GM21526 (cell line): ENCODE results near the gene TAX1BP1.

Experiments used
- ATAC-seq: cut with Tn5 transposase; IDR thresholded peaks from one replicate; pipeline ENCODE4 v1.9.1; 2021; ENCODE audit warnings: moderate library complexity; ENCODE audit not compliant: unreplicated experiment, low FRiP score

Gene TAX1BP1

DNA sequence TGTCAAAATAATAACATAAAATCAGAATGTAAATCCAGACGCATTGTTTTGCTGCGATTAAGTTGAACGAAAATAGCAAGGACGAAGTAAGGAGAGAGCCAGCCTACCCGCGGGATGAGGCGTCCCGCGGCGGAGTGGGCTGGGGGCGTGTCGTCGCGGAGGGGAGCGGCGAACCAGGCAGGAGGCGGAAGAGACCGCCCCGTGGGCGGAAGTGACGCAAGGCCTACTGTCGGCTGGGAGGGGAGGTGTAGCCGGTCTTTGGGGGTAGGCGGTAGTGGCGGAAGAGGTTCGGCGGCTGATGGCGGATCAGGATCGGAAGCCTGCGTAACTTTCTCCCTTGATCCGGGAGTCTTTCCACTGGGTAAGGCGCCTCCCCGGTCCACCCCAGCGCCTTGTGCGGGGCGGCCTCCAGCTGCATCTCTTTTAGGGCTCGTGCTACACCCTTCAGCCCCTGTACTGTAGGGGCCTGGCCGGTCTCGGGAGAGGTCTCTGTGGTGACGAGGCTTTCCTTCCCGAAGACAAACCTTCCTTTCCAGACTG is at the start of gene TAX1BP1:
TSS of gene TAX1BP1 (plus strand) at position 254 of the 540 bp plus-strand sequence. CDS start 8,363 bp downstream, outside the sequence.
- peak; percentile 95 for ATAC-seq

DNA sequence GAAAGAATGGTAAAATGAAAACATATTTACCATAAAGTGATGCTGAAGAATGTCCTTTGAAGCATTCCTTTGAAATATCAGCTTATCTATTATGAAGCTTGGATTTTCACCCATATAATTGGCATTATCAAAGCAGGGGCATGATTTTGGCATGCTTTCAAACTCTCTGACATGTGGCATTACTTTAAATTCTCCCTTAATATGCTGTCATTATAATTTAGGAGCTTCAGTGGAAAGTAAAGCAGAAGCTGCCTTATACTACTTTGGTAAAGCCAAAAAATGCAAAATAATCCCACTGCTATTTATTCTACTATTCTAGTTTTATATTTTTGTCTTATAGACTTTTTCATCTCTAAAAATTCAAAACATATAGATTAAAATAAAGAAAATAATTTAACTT is 49.3 kb upstream of the TAX1BP1 start:
- ATAC-seq, result no peak

DNA sequence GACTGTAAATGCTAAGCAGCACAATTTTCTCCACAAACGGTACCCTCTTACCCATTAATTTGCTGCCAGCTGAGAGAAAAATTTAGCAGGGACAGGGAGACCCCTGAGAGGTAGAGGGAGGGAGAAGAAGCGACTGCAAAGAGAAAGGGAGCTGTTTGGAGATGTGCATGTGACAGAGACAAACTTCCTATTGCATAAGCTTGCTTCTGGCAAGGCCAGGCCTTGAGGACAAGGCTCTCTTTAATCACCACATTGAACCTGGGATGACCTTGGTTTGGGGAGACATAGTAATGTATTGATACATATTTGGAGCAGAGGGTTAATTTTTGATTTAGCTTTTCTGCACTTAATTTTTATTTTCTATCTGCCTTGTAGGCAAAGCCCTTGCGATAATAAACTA is 46.2 kb upstream of the TAX1BP1 start:
- no peak for ATAC-seq

DNA sequence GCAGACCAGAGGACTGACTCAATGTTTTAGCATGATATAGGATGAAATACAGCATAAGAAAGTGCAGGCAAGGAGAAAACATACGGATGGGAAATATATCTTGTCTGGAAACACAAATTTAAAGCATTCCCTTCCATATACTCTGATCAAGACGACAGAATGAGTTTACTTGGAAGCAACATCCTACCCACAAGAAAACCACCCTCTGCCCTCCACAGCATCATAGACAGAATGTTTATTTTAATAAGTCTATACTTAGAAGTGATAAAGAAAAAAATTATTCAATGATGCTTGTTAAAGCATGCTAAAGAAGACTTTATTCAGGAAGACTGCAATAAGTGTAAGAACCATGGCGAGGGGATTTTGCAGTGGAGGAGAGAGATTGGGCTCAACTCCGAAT is 44.9 kb upstream of the TAX1BP1 start:
- ATAC-seq, result no peak

DNA sequence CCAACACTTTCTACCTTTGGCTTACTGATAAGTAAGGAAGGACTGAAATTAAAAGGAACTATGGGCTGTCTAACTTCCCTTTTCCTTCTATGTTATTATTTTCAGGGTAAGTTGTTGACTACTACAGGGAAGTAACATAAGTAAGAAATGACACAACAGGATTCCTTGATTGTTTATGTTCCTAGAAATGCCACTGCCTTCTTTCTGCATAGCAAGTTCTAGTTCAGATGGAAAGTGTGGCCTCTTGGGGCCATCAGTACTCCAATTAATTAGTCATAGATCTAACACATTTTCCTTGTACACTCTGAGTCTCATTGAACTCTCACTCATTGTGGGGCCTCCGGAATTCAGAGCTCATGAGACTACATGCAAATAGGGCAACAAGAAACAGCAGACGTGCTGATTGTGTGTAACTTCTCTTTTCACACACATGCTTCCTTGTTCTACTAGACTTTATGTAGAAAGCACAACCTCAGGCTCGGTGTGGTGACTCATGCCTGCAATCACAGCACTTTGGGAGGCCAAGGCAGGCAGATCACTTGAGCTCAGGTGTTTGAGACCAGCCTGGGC is 42.0 kb upstream of the TAX1BP1 start:
- peak; percentile 89 for ATAC-seq

DNA sequence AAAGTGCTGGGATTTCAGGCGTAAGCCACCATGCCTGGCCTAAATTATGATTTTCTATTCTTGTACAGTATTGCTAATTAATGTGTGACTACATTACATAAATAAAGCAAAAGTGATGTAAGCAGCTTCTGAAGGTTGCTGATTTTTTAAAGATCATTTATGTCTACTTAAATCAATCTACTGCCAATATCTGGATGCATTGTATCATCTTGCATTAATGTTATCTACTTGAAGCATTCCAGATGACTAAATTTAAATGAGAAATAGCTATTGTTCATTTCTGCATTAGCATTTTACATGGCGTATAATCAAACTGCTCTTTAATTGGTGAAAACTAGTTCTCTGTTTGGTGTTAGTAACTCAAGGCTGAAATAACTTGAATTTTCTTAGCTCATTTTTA is 40.2 kb upstream of the TAX1BP1 start:
- ATAC-seq, result no peak

DNA sequence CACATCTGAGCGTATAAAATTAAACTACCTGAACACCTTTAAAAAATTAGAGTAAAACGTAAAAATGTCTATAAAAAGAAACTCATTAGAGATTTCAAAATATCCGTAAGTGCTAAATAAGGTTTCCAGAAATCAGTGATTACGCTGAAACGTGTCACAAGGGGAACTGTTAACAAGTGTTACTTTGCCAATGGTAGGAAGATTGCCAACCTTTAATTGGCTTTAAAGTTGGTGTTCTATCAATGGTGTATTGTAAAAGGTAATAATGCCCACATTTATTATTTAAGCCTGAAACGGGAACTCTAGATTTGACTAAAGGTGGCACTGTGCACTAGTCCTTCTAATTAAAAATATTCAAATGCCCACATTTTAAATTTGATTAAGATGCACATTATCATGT is 39.5 kb upstream of the TAX1BP1 start:
- ATAC-seq, result no peak

DNA sequence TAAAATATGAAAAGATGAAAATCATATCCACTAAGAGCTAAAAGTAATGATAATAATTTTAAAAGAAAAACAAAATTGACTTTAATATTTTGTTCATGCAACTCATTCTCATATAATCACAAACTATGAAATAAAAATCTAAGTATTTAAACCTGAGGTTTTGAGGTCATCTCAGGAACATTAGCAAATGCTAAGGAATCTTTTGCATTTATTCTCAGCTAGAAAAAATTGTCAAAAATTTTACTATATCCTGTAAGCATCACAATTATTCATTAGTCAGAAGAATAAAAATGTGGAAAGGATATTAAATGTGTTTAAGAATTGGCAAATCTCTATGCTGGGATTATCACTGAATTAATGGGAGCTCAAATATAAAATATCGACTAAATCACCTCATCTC is 36.8 kb upstream of the TAX1BP1 start:
- no peak for ATAC-seq

DNA sequence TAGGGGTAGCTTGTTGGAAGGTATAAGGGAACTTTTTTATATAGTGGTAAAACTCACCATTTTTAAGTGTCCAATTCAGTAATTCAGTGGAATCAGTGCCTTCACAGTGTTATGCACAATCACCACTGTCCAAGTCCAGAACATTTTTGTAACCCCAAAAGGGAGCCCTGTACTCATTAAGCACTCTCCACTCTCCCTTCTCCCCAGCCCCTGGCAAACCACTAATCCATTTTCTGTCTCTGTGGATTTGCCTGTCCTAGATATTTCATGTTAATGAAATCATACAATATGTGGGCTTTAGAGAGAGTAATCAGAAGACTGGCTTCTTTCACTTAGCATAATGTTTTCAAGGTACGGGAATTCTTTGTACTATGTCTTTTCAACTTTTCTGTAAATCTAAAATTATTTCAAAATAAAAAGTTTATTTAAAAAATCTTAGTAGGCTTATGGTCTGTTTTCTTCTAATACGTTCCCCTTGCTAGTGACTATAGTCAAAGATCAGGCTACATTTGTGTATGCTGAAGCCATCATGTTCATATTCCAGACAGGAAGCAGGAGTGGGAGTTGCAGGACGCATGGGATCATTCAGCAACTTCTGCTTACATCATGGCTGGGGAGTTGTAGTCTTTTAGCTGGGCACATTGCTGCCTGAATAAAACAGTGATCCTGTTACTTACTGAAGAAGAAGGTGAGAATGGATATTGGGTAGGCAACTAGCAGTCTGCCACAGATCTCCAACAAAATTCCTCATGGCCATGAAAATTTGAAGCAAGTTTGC is 35.4 kb upstream of the TAX1BP1 start:
- ATAC-seq, result no peak

DNA sequence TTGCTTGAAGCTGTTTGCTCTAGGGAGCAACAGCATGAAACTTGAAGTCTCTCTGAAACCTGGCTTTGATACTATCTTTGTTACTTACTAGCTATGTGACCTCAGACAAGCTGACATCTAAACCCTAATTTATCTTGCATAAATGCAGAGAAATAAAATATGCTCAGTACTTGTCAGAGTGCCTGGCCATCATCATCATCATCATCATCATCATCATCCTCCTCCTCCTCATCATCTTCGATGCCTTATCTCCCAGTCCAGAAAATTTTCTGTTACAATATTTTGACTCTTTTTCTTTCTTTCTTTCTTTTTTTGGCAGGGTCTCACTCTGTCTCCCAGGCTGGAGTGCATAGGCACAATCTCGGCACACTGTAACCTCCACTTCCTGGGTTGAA is 34.8 kb upstream of the TAX1BP1 start:
- ATAC-seq, result no peak

DNA sequence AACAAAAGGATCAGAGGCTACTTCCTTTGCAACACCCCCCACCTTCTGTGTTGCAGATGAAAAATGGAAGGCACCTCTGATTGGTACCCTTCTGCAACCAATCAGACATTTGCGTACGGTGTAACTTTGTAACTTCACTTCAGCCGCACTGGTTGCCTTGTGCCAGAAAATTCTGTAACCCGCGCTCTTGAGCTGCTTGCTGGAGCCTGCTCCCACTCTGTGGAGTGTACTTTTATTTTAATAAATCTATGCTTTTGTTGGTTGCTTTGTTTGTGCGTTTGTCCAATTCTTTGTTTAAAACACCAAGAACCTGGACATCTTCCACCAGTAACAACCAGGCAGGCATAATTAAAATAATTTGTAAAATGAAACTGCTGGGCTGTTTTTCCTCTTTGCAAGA is 31.5 kb upstream of the TAX1BP1 start:
- ATAC-seq, result no peak

DNA sequence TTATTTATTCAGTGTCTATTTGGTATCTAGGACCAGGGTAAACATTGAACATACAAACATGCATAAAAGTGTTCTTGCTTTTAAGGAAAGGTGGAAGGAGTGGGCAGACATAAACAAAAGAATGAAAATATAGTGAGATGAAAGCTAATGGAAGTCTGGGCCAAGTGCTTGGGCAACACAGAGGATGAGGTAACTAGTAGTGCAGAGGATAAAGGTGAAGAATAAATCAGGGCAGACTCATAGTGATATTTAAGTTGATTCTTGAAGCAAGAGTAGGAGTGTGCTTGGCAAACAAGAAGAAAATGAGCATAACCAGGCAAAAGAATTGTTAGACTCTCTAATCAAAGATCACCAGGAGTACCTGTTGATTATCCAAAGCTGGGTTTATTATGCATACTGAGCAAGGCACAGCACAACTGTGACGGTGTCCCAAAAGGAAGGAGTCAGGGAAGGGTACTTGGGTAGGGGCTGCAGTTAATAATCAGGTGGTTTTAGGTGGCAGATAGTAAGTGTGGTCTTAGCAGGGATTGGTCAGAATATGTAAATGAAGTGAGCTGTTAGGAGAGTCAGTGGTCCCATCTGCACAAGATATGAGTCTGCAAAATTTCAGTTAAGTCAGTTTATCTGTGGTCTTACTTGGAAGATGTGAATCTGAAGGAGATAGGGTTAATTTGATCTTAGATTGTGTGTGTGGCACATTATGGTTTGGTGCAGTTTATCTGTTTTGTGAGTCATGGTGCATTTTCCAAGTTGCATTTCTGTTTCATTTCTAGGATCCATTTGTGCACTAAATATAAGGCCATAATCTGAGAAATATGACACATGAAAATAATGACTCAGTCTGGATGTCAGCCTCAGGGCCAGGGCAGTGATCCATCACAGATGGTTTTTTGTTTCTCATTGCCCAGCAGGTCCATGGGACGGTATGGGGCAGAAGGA is 30.6 kb upstream of the TAX1BP1 start:
- no peak for ATAC-seq

DNA sequence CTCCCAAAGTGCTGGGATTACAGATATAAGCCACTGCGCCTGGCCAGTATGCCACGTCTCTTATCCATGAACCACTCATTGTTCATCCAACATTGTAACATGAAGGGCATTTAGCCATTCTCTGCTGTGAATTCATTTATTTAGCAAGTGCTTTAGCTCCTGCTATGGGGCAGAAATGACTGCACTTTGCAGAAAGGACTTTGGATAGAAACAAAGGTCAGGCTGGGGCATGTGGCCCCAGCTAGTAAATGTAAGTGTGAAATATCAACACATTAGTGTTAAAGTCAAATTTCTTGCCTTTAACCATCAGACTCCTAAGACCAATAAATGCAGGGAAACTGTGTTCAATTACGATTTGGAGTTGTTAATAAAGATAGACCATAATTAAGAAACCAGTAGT is 27.7 kb upstream of the TAX1BP1 start:
- no peak for ATAC-seq

DNA sequence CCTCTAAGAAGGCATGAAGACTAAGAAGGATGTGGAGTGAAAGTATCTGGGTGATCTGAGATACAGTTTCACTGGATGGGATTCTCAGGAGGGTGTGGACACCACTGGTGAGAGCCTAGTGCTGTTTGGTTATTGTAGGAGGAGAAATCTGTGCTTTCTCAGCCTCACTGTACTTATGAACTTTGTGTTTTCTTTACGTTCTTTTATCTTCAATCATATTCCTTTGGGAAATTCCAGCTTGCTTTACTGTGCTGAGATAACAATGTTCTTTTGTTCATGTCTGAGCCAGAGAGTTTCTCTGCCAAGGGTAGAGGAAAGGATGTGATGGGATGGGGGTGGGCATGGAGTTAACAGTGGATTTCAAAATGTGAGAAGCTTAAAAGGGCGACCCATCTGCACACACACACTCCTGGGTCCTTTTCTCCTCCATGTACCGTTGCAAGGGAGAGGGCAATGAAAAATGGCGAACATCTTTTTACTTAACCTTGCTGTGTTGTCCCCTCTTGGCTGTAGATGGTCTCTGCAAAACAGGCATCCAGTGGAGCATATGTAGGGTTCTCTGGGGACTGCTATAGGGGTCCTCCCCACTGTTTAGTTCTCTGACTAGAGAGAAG is 25.0 kb upstream of the TAX1BP1 start:
- no peak for ATAC-seq

DNA sequence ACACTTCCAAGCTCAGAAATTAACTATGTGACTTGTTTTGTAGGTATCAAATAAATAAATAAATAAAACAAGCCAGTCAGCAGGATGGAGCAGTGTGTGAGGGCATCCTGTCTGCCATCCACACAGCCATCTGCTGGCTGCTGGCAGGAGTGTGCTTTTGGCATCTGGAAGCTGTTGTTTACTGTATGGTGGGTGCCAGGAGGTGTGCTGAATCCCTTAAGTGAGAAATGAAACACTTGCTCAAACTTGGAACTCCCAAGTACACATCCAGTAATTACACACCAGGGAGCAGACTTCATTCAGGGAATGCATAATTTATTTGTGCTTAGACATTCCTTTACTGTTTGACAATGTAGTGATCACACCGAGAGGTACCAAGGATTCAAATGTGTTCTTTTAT is 16.9 kb upstream of the TAX1BP1 start:
- ATAC-seq, result no peak

DNA sequence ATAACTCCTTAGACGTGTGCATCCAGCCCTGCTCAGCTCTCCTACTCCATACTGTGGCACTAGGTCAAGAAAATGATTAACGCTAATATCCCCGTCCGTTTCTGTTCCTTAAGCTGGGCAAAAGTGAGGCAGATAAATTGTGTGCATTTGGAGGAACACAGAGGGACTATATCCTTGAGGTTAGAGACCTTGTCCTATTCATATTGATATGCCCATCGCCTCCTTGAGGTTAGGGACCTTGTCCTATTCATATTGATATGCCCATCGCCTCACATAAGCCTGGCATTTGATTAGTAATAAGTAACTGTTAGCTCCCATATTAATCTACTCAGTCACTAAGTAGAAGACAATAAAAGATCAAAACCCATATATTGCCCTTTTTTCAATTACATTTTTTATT is 12.9 kb upstream of the TAX1BP1 start:
- ATAC-seq, result no peak

DNA sequence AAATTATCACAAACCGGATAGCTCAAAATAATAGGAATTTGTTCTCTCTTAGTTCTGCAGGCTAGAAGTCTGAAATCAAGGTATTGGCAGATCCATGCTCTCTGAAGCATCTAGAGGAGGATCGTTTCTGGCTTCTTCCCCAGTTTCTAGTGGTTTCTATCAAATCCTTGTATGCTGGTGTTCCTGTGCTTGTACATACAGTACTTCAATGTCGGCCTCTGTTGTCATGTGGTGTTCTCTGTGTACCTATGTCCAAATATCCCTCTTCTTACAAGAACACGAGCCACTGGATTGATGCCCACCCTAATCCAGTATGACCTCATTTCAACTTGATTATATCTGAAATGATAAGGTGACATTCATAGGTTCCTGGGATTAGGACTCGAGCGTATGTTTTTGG is 9.8 kb upstream of the TAX1BP1 start:
- ATAC-seq, result no peak

DNA sequence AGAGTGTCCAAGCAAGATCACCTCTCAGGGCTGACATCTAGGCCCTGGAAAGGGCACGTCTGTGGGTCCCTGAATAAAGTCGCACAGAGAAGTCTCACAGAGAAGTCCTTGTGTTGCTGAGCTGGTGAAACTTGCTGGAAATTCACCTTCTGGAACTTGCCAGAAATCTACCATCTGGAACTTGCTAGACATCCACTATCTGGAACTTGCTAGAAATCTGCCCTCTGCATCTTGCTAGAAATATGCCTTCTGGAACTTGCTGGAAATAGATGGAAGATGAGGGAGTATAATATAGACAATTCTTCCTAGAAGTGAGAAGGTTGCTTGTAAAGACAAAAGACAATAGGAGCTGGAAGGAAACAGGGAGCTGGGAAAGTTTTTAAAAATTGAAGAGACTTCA is 5.4 kb upstream of the TAX1BP1 start:
- no peak for ATAC-seq

DNA sequence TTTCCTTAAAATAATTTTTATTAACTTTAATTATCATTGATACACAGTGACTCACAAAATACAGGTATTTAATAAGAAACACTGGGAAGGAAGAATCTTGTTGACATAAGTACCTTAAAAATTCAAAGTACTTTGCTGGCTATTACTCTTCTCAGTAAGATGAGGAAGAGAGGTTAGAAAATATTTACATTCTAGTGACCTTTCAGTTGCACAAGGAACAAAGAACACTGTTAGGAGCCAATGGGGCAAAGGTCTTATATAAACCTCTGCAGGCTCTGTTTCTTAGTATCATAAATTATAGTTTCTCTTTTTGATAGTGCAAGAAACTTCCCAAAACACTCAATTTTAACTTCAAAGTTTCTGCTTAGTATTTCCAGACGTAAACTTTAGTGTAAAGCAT is 4.8 kb upstream of the TAX1BP1 start:
- ATAC-seq, result no peak

DNA sequence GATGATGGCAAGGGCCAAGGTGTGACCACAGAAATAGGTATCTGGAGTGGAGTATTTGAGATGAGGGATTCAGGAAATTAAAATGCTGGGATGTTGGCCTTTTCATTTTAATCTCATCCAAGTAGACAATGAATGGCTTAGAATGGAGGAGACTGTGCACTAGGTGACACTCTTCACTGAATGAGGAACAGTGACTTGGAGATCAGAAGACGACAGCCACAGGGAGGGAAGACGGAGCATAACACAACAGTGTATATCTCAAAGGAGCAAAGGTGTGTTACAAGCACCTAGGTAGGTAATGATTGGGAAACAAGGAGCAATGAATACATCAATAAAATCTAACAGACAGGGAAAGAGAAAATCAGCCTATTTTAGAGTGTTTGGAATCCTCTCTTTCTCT is 4.1 kb upstream of the TAX1BP1 start:
- ATAC-seq, result no peak

DNA sequence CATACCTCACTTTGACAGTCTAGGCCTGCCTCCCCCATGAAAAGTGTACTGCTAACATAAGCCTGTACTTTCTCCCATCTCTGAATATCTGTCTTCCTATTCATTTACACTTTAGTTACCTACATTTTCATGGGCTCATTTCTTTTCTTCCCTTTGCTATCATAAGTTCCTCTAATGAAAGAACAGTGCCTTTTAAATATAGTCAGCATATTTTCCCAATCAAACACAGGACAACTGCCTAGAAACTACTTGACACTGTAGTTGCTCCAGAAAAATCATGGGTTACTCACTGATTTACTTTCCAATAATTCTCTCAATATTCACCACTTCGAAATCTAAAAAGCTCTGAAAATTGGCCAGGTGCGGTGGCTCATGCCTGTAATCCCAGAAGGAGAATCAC is 2.8 kb upstream of the TAX1BP1 start:
- ATAC-seq, result no peak
